ENCODE data around the gene SCML1.
"Not testable (repeated sequence)": the region's sequence is repeated elsewhere in the genome, so short reads cannot be mapped to it uniquely, and the experiment has no call there.

The SCML1 gene

GRCh38 chrX:17738737-17739535 is 1.6 kb downstream of the SCML1 start:
- DNase-seq (ENCODE audit: low spot score), result no peak

GRCh38 chrX:17740137-17741122 is 3.1 kb downstream of the SCML1 start:
- no peak for DNase-seq (ENCODE audit: low spot score)

- no peak for DNase-seq (ENCODE audit: low spot score)
Measured at GRCh38 chrX:17741123-17741511, 3.8 kb downstream of the SCML1 start.

- no peak for DNase-seq (ENCODE audit: low spot score)
Measured at GRCh38 chrX:17743913-17744312, 6.6 kb downstream of the SCML1 start.

GRCh38 chrX:17744896-17745523 is 7.7 kb downstream of the SCML1 start:
- no peak for DNase-seq (ENCODE audit: low spot score)

GRCh38 chrX:17747692-17748091 is 10.4 kb downstream of the SCML1 start:
- DNase-seq (ENCODE audit: low spot score), result no peak

- no peak for DNase-seq (ENCODE audit: low spot score)
Measured at GRCh38 chrX:17748684-17749083, 11.4 kb downstream of the SCML1 start.

- no peak for DNase-seq (ENCODE audit: low spot score)
Measured at GRCh38 chrX:17750436-17750835, 13.1 kb downstream of the SCML1 start.

GRCh38 chrX:17758382-17758781 is 21.1 kb downstream of the SCML1 start:
- DNase-seq (ENCODE audit: low spot score), result no peak

GRCh38 chrX:17759990-17760389 is 22.7 kb downstream of the SCML1 start:
- no peak for DNase-seq (ENCODE audit: low spot score)

GRCh38 chrX:17767734-17768133 is 30.4 kb downstream of the SCML1 start:
- no peak for DNase-seq (ENCODE audit: low spot score)

- DNase-seq (ENCODE audit: low spot score), result no peak
Measured at GRCh38 chrX:17768997-17769396, 31.7 kb downstream of the SCML1 start.

GRCh38 chrX:17769701-17770269 is 32.5 kb downstream of the SCML1 start:
- DNase-seq (ENCODE audit: low spot score), result no peak

GRCh38 chrX:17773221-17773876 is 36.1 kb downstream of the SCML1 start:
- no peak for DNase-seq (ENCODE audit: low spot score)

GRCh38 chrX:17774053-17774452 is 36.8 kb downstream of the SCML1 start:
- DNase-seq (ENCODE audit: low spot score), result no peak

- no peak for DNase-seq (ENCODE audit: low spot score)
Measured at GRCh38 chrX:17778997-17779396, 41.7 kb downstream of the SCML1 start.

- DNase-seq (ENCODE audit: low spot score), result no peak
Measured at GRCh38 chrX:17779434-17779833, 42.1 kb downstream of the SCML1 start.

GRCh38 chrX:17786554-17787347 is 49.5 kb downstream of the SCML1 start:
- not testable (repeated sequence) for DNase-seq (ENCODE audit: low spot score)

GRCh38 chrX:17787557-17787956 is 50.3 kb downstream of the SCML1 start:
- DNase-seq (ENCODE audit: low spot score), result no peak

GRCh38 chrX:17788439-17788838 is 51.1 kb downstream of the SCML1 start:
- peak; percentile 73 for DNase-seq (ENCODE audit: low spot score)
